DMS153 (cell line): ENCODE data around the gene LAMC1.

Experiments
- DNase-seq: peaks from one replicate; lab custom pipeline; 2025; lab: John Stamatoyannopoulos, UW

Gene LAMC1

DNA sequence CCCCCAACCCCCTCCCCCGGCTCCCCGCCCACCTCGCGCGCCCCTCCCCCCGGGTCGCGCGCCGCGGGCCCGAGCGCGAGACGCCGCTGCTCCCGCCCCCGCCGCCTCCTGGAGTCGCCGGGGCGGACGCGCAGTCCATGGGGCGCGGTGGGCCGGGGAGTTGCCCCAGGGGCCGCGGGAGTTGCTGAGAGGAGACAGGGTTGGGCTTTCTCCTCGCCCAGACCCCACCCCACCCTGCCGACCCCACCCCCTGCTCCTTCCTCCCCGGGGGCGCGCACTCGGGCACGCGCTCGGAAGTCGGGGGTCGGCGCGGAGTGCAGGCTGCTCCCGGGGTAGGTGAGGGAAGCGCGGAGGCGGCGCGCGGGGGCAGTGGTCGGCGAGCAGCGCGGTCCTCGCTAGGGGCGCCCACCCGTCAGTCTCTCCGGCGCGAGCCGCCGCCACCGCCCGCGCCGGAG lies at the start of gene LAMC1:
Gene LAMC1, plus strand, starts transcription at position 275 of the 455 bp plus-strand sequence. CDS start 297 bp downstream, outside the sequence.
- DNase-seq = peak; percentile 43

- DNase-seq = no peak
These were observed 48.6 kb upstream of the LAMC1 start for GRCh38 chr1:182974506-182975191.

DNA sequence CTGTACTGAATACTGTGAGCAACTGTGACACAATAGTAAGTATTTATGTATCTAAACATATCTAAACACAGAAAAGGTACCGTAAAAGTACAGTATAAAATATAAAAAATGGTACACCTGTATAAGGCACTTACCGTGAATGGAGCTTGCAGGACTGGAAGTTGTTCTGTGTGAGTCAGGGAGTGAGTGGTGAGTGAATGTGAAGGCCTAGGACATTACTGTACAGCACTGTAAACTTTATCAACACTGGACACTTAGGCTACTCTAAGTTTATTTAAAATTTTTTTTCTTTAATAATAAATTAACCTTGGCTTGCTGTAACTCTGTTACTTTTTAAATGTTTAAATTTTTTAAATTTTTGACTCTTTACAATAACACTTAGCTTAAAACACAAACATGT lies 45.7 kb upstream of the LAMC1 start:
- DNase-seq = no peak

- no peak for DNase-seq
These were observed 44.9 kb upstream of the LAMC1 start for GRCh38 chr1:182978151-182978853.

- no peak for DNase-seq
These were observed 39.1 kb upstream of the LAMC1 start for GRCh38 chr1:182984138-182984537.

DNA sequence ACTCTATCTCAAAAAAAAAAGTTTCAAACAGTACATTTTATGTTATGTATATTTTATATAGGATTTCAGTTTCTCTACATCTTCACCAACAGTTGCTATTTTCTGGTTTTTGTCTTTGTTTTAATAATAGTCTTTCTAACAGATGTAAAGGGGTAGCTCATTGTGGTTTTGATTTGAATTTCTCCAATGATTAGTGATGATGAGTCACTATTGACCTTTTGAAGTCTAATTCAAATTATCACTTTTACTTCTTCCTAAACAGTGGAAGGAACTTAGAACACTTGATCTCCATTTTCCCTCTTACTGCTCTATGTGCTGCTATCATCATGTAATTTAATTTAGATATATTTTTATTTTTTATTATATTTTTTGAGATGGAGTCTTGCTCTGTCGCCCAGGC lies 38.6 kb upstream of the LAMC1 start:
- no peak for DNase-seq

GRCh38 chr1:182985876-182986275 lies 37.3 kb upstream of the LAMC1 start:
- DNase-seq = no peak

GRCh38 chr1:182990413-182991144 lies 32.6 kb upstream of the LAMC1 start:
- DNase-seq = no peak

DNA sequence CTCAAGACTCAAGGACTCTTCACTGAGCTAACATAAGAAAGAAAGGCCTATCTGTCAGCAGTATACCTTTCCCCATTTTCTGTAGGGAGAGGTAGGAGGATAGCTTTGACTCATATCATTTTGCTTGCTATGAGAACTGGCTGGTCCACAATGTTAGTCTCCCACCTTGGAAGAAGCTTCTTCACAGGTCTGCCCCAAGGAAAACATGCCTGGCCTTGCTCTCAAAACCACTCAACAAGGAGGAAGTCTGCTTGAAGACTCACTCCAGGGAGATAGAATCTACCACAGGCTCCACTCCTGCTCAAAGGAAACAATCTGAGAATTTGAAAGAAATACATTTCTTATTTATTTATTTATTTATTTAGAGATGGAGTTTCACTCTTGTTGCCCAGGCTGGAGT lies 29.5 kb upstream of the LAMC1 start:
- no peak for DNase-seq

GRCh38 chr1:182995894-182996293 lies 27.3 kb upstream of the LAMC1 start:
- DNase-seq = no peak

DNA sequence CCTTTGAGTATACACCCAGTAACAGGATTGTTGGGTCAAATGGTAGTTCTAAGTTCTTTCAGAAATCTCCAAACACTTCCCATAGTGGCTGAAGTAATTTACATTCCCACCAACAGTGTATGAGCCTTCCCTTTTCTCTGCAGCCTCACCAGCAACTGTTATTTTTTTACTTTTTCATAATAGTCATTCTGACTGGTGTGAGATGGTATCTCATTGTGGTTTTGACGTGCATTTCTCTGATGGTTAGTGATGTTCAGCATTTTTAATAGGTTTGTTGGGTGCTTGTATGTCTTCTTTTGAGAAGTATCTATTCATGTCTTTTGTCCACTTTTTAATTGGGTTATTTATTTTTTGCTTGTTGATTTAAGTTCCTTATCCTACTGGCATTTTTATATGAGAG lies 26.4 kb upstream of the LAMC1 start:
- DNase-seq = no peak

GRCh38 chr1:182998482-182998881 lies 24.7 kb upstream of the LAMC1 start:
- DNase-seq = no peak

DNA sequence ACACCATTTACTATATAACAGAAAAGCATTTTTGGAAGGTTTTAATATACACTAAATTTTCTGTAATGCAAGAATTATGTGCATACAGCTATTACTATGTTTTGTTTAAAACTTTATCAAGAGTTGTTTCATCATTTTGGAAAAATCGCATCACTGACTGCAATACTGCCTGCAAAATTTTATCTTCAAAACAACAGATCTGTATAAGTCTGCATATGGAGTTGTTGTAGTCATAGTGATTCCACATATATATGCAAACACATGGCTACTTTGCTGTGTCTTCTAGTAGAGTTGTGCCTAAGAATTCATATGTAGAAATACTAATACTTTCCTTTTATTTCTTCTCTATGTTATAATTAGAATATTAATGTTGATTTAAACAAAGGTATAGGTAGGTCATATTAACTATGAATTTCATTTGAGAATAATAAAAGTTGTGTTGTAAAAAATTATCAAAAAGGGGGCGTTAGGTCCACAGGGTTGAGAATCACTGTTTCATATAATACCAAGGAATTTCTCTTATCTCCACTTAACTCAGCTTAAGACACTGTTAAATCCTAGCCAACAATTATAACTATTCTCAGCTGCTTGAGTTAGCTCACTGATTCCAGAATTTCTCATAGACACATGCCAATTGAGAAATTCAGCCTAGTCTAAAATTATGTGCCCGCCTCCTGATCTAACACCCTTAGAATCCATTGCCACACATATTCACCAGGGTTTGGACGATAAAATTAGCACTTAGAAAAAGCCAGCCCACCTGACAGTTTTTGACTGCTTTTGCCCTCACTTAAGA lies 22.9 kb upstream of the LAMC1 start:
- no peak for DNase-seq

- DNase-seq = no peak
These were observed 21.0 kb upstream of the LAMC1 start for GRCh38 chr1:183002267-183002666.

- DNase-seq = no peak
These were observed 20.4 kb upstream of the LAMC1 start for GRCh38 chr1:183002797-183003196.

DNA sequence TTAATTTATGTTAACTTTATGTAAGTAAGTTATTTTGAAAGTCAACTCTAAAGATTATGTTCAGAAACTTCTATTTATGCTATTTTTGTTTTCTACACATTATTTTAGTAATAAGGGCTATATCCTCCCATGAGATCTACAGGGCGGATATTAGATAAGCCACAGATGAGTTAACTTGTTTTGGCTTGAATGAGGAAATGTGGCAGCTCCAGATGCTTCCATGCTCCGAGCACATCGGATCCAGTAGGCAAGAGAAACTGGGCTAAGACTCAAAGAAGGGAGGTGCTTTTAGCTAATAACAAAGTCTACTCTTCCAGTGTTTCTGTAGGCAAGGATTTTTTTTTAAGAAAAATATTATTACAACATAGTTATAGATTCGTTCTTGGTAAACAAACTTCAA lies 20.0 kb upstream of the LAMC1 start:
- no peak for DNase-seq

GRCh38 chr1:183004141-183004540 lies 19.1 kb upstream of the LAMC1 start:
- no peak for DNase-seq

DNA sequence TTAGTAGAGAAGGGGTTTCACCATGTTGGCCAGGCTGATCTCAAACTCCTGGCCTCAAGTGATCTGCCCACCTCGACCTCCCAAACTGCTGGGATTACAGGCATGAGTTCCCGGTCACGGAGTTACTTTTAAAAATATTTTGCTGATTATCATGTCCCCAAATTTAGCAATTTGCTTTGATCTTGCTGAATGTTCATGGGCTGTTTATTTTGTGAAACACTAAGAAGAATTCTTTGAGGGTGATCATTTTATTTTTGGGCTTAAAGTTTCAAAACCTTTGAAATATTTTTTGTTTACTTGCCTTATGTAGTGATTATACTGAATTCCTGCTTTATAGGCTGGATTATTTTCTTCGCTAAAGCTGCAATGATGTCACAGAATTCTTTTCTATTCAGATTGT lies 11.4 kb upstream of the LAMC1 start:
- no peak for DNase-seq

GRCh38 chr1:183012301-183012994 lies 10.8 kb upstream of the LAMC1 start:
- no peak for DNase-seq

DNA sequence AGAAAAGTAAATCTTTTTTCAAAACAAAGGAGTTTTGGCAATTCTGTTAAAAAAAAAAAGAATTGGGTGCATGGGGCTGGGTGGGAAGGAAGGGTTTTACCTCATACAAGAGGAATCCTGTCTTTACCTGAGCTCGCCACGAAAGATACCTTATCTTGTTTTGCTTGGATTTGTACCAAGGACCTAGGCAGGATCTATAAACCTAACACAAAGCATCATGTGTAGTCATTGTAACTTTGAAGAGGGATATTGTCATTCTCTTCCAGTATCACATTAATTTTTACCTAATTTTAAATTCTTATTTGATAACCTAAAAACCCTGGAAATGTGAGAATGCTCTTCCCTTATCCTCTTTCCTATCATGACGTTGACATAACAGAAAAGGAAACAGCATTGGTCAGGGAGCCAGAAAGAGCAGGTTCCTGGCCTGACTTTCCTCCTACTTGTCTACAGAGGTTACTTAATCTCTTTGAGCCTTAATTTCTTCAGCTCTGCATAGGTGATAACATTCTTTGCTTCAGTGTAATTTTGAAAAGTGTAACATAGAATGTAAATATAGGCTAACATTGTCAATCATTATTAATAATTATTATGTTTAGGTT lies 4.0 kb upstream of the LAMC1 start:
- DNase-seq = no peak

DNA sequence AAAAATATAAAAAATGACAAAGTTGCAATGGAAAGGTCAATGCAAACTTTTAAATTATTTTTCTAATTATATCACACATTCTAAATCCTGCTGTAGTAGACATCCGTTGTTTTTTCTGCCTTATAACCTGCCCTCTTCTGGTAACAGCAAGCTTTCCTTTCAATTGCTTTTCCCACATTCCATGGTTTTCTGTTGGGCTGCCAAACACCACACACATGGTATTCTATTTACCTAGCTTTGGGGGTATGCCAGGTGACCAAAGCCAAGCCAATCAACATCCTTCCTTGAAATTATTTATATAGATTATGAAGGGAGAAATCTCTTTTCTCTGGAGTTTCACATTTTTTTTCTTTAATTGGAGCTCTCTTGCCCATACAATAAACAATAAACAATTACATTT lies 3.4 kb upstream of the LAMC1 start:
- DNase-seq = no peak
